ENCODE measurements around the gene PTH2.
"Not testable (repeated sequence)": the region's sequence is repeated elsewhere in the genome, so short reads cannot be mapped to it uniquely, and the experiment has no call there.

Gene PTH2

DNA sequence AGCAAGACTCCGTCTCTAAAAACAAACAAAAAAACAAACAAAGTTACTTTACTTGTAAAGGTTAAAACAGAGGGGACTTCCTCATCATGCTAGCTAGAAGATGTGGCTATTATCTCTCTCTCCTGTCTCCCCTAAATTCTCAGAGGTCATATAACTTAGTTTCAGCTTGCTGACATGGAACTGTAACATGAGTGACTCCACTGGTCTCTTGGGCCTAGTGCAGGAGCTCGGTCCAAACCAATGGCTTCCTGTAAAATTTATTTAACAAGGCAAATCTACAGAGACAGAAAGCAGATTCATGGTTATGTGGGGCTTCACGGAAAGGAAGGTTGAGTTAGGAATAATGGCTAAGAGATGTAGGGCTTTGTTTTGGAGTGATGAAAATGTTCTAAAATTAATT is 44.7 kb downstream of the PTH2 start:
- DNase-seq (ENCODE audit: low read depth) = no peak

GRCh38 chr19:49374665-49375434 is 48.4 kb downstream of the PTH2 start:
- DNase-seq (ENCODE audit: low read depth) = no peak

DNA sequence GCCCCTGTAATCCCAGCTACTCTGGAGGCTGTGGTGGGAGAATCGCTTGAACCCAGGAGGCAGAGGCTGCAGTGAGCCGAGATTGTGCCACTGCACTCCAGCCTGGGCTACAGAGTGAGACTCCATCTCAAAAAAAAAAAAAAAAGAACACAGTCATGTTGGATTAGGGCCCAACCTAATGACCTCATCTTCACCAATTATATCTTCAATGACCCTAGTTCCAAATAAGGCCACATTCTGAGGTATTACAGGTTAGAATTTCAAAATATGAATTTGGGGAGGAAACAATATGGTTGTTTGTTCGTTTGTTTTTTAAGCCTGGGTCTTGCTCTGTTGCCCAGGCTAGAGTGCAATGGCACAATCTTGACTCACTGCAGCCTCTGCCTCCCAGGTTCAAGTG is 50.1 kb downstream of the PTH2 start:
- not testable (repeated sequence) for DNase-seq (ENCODE audit: low read depth)

Data from activated T-cell treated with anti-CD3 and anti-CD28 coated beads for 48 hours (primary cell).